Umbilical cord (tissue), 2 donors: ENCODE data around the gene ACTA2. TPM values are rescaled to one million over a fixed set of nuclear protein-coding genes. Genes with fewer than 3 reads are reported as not detected.
A peak's percentile ranks its signal among the peaks of the same experiment; 100 is the strongest.

Experiments used
- DNase-seq: peaks from one replicate; pipeline ENCODE4 v3.0.0-alpha.2; 2015; ENCODE audit warnings: low spot score
- total RNA-seq: library from RNA; depleted of rRNA; stranded (reverse); fragments of >200 nt; gene quantifications from one replicate; pipeline ENCODE4 v1.2.3, GENCODE V29; 2014; ENCODE audit warnings: low replicate concordance; ENCODE audit not compliant: insufficient read depth

Gene ACTA2
- total RNA-seq, 1 donor from 2014 or later = 11,557 TPM

- no peak for DNase-seq
Measured at GRCh38 chr10:88981435-88981834, 28.9 kb upstream of the ACTA2 start.

- peak; percentile 77 for DNase-seq
Measured at GRCh38 chr10:88980800-88981199, 28.2 kb upstream of the ACTA2 start.

- no peak for DNase-seq
Measured at GRCh38 chr10:88980247-88980646, 27.7 kb upstream of the ACTA2 start.

- DNase-seq = no peak
Measured at GRCh38 chr10:88979603-88980002, 27.0 kb upstream of the ACTA2 start.

GRCh38 chr10:88979153-88979562 is 26.6 kb upstream of the ACTA2 start:
- DNase-seq = peak; percentile 85

- no peak for DNase-seq
Measured at GRCh38 chr10:88978463-88978862, 25.9 kb upstream of the ACTA2 start.

- DNase-seq = no peak
Measured at GRCh38 chr10:88975377-88975720, 22.8 kb upstream of the ACTA2 start.

- no peak for DNase-seq
Measured at GRCh38 chr10:88974446-88975376, 22.1 kb upstream of the ACTA2 start.

- no peak for DNase-seq
Measured at GRCh38 chr10:88974012-88974411, 21.4 kb upstream of the ACTA2 start.

- DNase-seq = peak; percentile 63
Measured at GRCh38 chr10:88971221-88972061, 18.9 kb upstream of the ACTA2 start.

GRCh38 chr10:88968391-88968790 is 15.8 kb upstream of the ACTA2 start:
- DNase-seq = peak; percentile 88

- DNase-seq = peak; percentile 68
Measured at GRCh38 chr10:88966797-88967196, 14.2 kb upstream of the ACTA2 start.

- peak; percentile 91 for DNase-seq
Measured at GRCh38 chr10:88964869-88965415, 12.4 kb upstream of the ACTA2 start.

- no peak for DNase-seq
Measured at GRCh38 chr10:88964360-88964759, 11.8 kb upstream of the ACTA2 start.

- no peak for DNase-seq
Measured at GRCh38 chr10:88963318-88963717, 10.7 kb upstream of the ACTA2 start.

GRCh38 chr10:88962336-88962735 is 9.8 kb upstream of the ACTA2 start:
- DNase-seq = no peak

GRCh38 chr10:88961266-88961665 is 8.7 kb upstream of the ACTA2 start:
- DNase-seq = no peak

- no peak for DNase-seq
Measured at GRCh38 chr10:88960802-88961201, 8.2 kb upstream of the ACTA2 start.

GRCh38 chr10:88958721-88959120 is 6.1 kb upstream of the ACTA2 start:
- DNase-seq = no peak

GRCh38 chr10:88957381-88957780 is 4.8 kb upstream of the ACTA2 start:
- no peak for DNase-seq

- no peak for DNase-seq
Measured at GRCh38 chr10:88954458-88955083, 2.0 kb upstream of the ACTA2 start.

GRCh38 chr10:88953662-88954061 is 1.1 kb upstream of the ACTA2 start:
- DNase-seq = no peak
